ENCODE data around the gene DTX3.

Gene DTX3

GRCh38 chr12:57579677-57580465 is 24.8 kb upstream of the DTX3 start:
- POLR2A ChIA-PET = interaction anchor here (1.3 kb wide), 1 partner anchor 11 kb away, joined by 3 read pairs; the partner anchor contains the start of gene PIP4K2C
- TF ChIP-seq ZBTB6 (tag by site-specific recombination; IDR thresholded peaks at IDR 0.05) (no peak), GLIS2 (tag by site-specific recombination; IDR thresholded peaks at IDR 0.05) (no peak), SCRT1 (tag by site-specific recombination; IDR thresholded peaks at IDR 0.05; ENCODE audit: borderline replicate concordance) (no peak), ZFP37 (tag by site-specific recombination; IDR thresholded peaks at IDR 0.05) (no peak), ZNF19 (tag by site-specific recombination; IDR thresholded peaks at IDR 0.05; ENCODE audit: low read depth) (no peak), ZNF132 (tag by site-specific recombination; IDR thresholded peaks at IDR 0.05; ENCODE audit: borderline replicate concordance) (no peak), ZNF707 (tag by site-specific recombination; IDR thresholded peaks at IDR 0.05) (no peak), ZSCAN30 (tag by site-specific recombination; IDR thresholded peaks at IDR 0.05) (no peak), ZNF2 (tag by site-specific recombination; IDR thresholded peaks at IDR 0.05) (no peak), ZBTB8A (tag by site-specific recombination; IDR thresholded peaks at IDR 0.05) (no peak), ZFHX2 (tag by site-specific recombination; conservative IDR thresholded peaks at IDR 0.05) (no peak), ZNF292 (tag by site-specific recombination; IDR thresholded peaks at IDR 0.05; ENCODE audit: borderline replicate concordance, low read depth) (no peak), ZNF426 (tag by site-specific recombination; IDR thresholded peaks at IDR 0.05) (no peak), ZNF658 (tag by site-specific recombination; IDR thresholded peaks at IDR 0.05) (no peak), HOXD13 (CRISPR knock-in tag; IDR thresholded peaks at IDR 0.05; ENCODE audit: borderline replicate concordance) (no peak), ZNF518A (tag by site-specific recombination; conservative IDR thresholded peaks at IDR 0.05; ENCODE audit: low read depth) (no peak), ZNF544 (tag by site-specific recombination; IDR thresholded peaks at IDR 0.05) (no peak), ZNF488 (tag by site-specific recombination; IDR thresholded peaks at IDR 0.05) (no peak), EGR2 (tag by site-specific recombination; IDR thresholded peaks at IDR 0.05; ENCODE audit: low read depth) (no peak)
- TF ChIP-seq, protein P1, sequence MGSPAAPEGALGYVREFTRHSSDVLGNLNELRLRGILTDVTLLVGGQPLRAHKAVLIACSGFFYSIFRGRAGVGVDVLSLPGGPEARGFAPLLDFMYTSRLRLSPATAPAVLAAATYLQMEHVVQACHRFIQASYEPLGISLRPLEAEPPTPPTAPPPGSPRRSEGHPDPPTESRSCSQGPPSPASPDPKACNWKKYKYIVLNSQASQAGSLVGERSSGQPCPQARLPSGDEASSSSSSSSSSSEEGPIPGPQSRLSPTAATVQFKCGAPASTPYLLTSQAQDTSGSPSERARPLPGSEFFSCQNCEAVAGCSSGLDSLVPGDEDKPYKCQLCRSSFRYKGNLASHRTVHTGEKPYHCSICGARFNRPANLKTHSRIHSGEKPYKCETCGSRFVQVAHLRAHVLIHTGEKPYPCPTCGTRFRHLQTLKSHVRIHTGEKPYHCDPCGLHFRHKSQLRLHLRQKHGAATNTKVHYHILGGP (tag by site-specific recombination; IDR thresholded peaks at IDR 0.05) = no peak
- no peak overlapping the region for H3K4me3 ChIP-seq (ENCODE audit: low read depth, low read length)
- CTCF ChIA-PET = interaction anchor here (0.9 to 6.6 kb wide), 5 partner anchors 8 to 157 kb away, joined by 3 to 113 read pairs (median 3); no protein-coding TSS in a partner anchor
- H3K4me1 ChIP-seq (ENCODE audit: control insufficient read depth, insufficient read depth, low read length) = no peaks in the 10 kb centered on the region
- H3K9me3 ChIP-seq (ENCODE audit: control insufficient read depth, insufficient read depth, low read depth, low read length) = no peaks in the 10 kb centered on the region
- H3K27ac ChIP-seq (ENCODE audit: extremely low read depth, low read depth, low read length) = no peak overlapping the region
- H3K36me3 ChIP-seq (ENCODE audit: control insufficient read depth in 2 of 2, insufficient read depth in 1 of 2, low read length in 2 of 2) = peaks cover 8 to 67% of the 10 kb centered on the region in 2 experiments; a peak in 2 of 3 replicates
